ENCODE results near the gene IL22.

- TF ChIP-seq CTCF (IDR thresholded peaks at IDR 0.05), result no peak
- no peak for TF ChIP-seq POLR2AphosphoS5 (IDR thresholded peaks at IDR 0.05)
These were observed 10.9 kb upstream of the IL22 start for GRCh38 chr12:68264158-68264855.

Data from suprapubic skin (tissue), 3 donors.